DND-41 (cell line): ENCODE measurements around the gene SLC12A8.

Experiments
- ATAC-seq: fragments of 200-7000 bp; cut with Tn5 transposase; 3 replicates; pipeline ENCODE4 v1.9.1; 2021; ENCODE audit warnings: low read depth; ENCODE audit not compliant: insufficient read depth
- DNase-seq: peaks from one replicate; pipeline ENCODE4 v3.0.0-alpha.2; 2020
- H2AFZ ChIP-seq: 2 replicates; pipeline ENCODE4 v1.6.0; 2012; ENCODE audit warnings: low read depth, low read length
- H3K27ac ChIP-seq: 2 replicates; pipeline ENCODE4 v1.5.1; 2012; ENCODE audit warnings: low read length, inconsistent platforms
- H3K27me3 ChIP-seq: fragments of 200-600 bp; sonication (generic); 2 replicates; pipeline ENCODE4 v1.6.0; 2012; ENCODE audit warnings: low read length, mild to moderate bottlenecking, inconsistent platforms; ENCODE audit not compliant: insufficient read depth, poor library complexity
- H3K36me3 ChIP-seq: 2 replicates; pipeline ENCODE4 v1.5.1; 2012; ENCODE audit warnings: low read length, inconsistent platforms; ENCODE audit not compliant: insufficient read depth
- H3K4me1 ChIP-seq: 2 replicates; pipeline ENCODE4 v1.5.1; 2012; ENCODE audit warnings: mild to moderate bottlenecking, low read length; ENCODE audit not compliant: insufficient read depth
- H3K4me2 ChIP-seq: 2 replicates; pipeline ENCODE4 v1.6.0; 2012; ENCODE audit warnings: mild to moderate bottlenecking, moderate library complexity, low read length, inconsistent platforms; ENCODE audit not compliant: insufficient read depth
- H3K4me3 ChIP-seq, 2 experiments: fragments of 200-600 bp in 1 of 2; shearing (Covaris generic) in 1 of 2; 2 replicates each; pipeline ENCODE4 v1.5.1; 2012 to 2016; ENCODE audit warnings: inconsistent platforms in 2 of 2, low read length in 2 of 2, mild to moderate bottlenecking in 2 of 2, low read depth in 1 of 2, moderate library complexity in 1 of 2
- H3K79me2 ChIP-seq: 2 replicates; pipeline ENCODE4 v1.6.0; 2012; ENCODE audit warnings: low read length, inconsistent platforms; ENCODE audit not compliant: insufficient read depth
- H3K9ac ChIP-seq: 2 replicates; pipeline ENCODE4 v1.6.0; 2012; ENCODE audit warnings: low read depth, mild to moderate bottlenecking, inconsistent platforms, low read length, moderate library complexity
- H3K9me3 ChIP-seq: 2 replicates; pipeline ENCODE4 v1.5.1; 2012; ENCODE audit warnings: low read length, moderate library complexity, mild to moderate bottlenecking, inconsistent platforms; ENCODE audit not compliant: insufficient read depth, severe bottlenecking
- H4K20me1 ChIP-seq: 2 replicates; pipeline ENCODE4 v1.6.0; 2012; ENCODE audit warnings: low read length; ENCODE audit not compliant: insufficient read depth
- EZH2 ChIP-seq: IDR thresholded peaks from 3 replicates; pipeline ENCODE4 v1.6.1; 2012; ENCODE audit warnings: borderline replicate concordance, low read depth, mild to moderate bottlenecking, moderate library complexity, low read length, inconsistent platforms; ENCODE audit not compliant: severe bottlenecking
- TF ChIP-seq, protein P1 (sequence below): IDR thresholded peaks from 2 replicates; pipeline ENCODE4 v1.5.1; 2012; ENCODE audit warnings: borderline replicate concordance, low read length, moderate library complexity, mild to moderate bottlenecking; ENCODE audit not compliant: poor library complexity, severe bottlenecking; ENCODE audit errors: extremely low read depth

SLC12A8 gene

GRCh38 chr3:125108833-125109535 lies 103.6 kb downstream of the SLC12A8 start:
- no peaks in the 10 kb centered on the region for H4K20me1 ChIP-seq
- H3K4me2 ChIP-seq = no peak overlapping the region
- H3K36me3 ChIP-seq = no peaks in the 10 kb centered on the region
- no peaks in the 10 kb centered on the region for H3K9me3 ChIP-seq
- H3K27me3 ChIP-seq = no peaks in the 10 kb centered on the region
- no peak overlapping the region for H3K9ac ChIP-seq
- H3K27ac ChIP-seq = no peak overlapping the region
- no peak for DNase-seq
- H2AFZ ChIP-seq = no peak overlapping the region
- no peaks in the 10 kb centered on the region for H3K79me2 ChIP-seq
- H3K4me3 ChIP-seq = no peak overlapping the region
- TF ChIP-seq EZH2 = no peak
- TF ChIP-seq, protein P1, sequence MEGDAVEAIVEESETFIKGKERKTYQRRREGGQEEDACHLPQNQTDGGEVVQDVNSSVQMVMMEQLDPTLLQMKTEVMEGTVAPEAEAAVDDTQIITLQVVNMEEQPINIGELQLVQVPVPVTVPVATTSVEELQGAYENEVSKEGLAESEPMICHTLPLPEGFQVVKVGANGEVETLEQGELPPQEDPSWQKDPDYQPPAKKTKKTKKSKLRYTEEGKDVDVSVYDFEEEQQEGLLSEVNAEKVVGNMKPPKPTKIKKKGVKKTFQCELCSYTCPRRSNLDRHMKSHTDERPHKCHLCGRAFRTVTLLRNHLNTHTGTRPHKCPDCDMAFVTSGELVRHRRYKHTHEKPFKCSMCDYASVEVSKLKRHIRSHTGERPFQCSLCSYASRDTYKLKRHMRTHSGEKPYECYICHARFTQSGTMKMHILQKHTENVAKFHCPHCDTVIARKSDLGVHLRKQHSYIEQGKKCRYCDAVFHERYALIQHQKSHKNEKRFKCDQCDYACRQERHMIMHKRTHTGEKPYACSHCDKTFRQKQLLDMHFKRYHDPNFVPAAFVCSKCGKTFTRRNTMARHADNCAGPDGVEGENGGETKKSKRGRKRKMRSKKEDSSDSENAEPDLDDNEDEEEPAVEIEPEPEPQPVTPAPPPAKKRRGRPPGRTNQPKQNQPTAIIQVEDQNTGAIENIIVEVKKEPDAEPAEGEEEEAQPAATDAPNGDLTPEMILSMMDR = no peak
- H3K4me1 ChIP-seq = no peaks in the 10 kb centered on the region
- no peak for ATAC-seq

DNA sequence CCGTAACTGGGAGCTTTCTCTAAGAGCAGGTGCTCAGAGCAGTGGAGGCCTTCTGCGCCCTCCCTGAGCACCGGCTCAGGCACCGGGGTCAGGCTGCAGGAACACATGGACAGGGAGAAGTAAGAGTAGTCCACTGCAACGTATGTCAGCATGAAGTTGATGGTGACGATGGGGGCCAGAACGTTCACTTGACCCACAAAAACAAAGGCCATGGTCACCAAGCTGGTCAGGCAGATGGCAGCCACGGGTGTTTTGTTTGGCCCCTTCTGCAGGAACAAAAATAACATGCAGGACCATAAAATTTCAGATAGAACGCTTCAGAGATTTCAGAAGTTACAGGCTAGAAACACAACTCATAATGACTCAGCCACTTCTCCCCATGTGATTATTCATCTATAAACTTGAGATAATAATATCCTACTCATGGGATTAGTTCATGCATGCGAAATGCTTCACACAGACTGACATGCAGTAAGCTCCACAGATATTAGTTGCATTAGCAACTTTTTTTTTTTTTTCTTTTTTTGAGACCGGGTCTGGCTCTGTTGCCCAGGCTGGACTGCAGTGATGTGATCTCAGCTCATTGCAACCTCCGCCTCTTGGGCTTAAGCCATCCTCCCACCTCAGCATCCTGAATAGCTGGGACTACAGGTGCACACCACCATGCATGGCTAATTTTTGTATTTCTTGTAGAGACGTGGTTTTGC lies 104.5 kb downstream of the SLC12A8 start:
- H3K9me3 ChIP-seq = no peaks in the 10 kb centered on the region
- no peak for ATAC-seq
- no peaks in the 10 kb centered on the region for H3K79me2 ChIP-seq
- H3K27me3 ChIP-seq = no peaks in the 10 kb centered on the region
- H3K4me1 ChIP-seq = no peaks in the 10 kb centered on the region
- no peak overlapping the region for H3K9ac ChIP-seq
- no peak overlapping the region for H3K4me3 ChIP-seq
- TF ChIP-seq, protein P1 = no peak
- no peak for TF ChIP-seq EZH2
- H3K36me3 ChIP-seq = no peaks in the 10 kb centered on the region
- no peak overlapping the region for H2AFZ ChIP-seq
- no peak for DNase-seq
- H3K27ac ChIP-seq = no peak overlapping the region
- H3K4me2 ChIP-seq = no peak overlapping the region
- no peaks in the 10 kb centered on the region for H4K20me1 ChIP-seq

- Histone ChIP-seq H3K9me3 (no peaks in the 10 kb centered on the region), H3K27me3 (peaks cover 4% of the 10 kb centered on the region), H3K9ac (no peak overlapping the region), H2AFZ (no peak overlapping the region), H3K27ac (no peak overlapping the region), H3K79me2 (no peaks in the 10 kb centered on the region), H3K4me1 (no peaks in the 10 kb centered on the region), H3K4me3 (no peak overlapping the region), H3K4me2 (no peak overlapping the region), H4K20me1 (no peaks in the 10 kb centered on the region), H3K36me3 (no peaks in the 10 kb centered on the region)
- no peak for TF ChIP-seq EZH2
- TF ChIP-seq, protein P1 = no peak
- ATAC-seq = no peak
- no peak for DNase-seq
These were observed 105.2 kb downstream of the SLC12A8 start for GRCh38 chr3:125107363-125107762.
